HG03457 (cell line): ENCODE data around the gene PARN.

ENCODE experiments used
- ATAC-seq: cut with Tn5 transposase; IDR thresholded peaks from one replicate; pipeline ENCODE4 v1.9.1; 2021; ENCODE audit warnings: moderate number of reproducible peaks; ENCODE audit not compliant: unreplicated experiment

The PARN gene

DNA sequence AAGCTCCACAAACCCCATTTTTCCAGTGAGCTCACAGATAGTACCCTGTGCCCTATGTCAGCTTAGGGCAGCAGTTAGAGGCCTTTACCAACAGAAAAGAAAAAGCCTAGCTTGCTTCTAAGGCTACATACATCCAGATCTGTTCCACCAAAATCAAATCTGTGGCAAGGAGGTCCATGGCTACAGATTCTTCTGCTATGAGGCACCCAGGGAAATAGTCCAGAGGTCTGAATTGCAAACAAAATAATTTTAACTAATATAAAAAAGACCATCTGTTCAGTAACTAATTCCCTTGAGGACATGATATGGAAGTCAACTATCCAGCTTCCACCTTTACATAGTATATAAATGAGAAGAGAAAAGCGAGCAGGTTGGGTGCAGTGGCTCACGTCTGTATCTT is 129.3 kb downstream of the PARN start:
- ATAC-seq, result no peak

DNA sequence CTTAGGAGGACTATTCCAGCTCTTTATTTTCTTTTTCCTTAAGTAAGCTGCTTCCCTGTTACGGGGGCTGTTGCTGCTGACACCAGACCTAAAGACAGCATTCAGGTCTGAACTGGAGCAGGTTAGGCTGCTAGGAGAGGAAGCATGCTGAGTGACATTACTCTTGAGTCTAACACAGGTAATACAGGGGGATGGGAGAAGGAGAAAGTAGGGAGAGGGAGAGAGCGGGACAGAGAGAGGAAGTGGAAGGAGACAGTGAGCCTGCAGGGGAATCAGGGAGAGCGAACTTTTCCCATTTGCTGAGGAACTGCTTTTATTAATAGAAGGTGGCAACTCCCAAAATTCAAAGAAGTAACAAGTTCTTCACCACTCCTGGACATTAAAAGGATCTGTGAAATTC is 130.9 kb downstream of the PARN start:
- ATAC-seq, result no peak

DNA sequence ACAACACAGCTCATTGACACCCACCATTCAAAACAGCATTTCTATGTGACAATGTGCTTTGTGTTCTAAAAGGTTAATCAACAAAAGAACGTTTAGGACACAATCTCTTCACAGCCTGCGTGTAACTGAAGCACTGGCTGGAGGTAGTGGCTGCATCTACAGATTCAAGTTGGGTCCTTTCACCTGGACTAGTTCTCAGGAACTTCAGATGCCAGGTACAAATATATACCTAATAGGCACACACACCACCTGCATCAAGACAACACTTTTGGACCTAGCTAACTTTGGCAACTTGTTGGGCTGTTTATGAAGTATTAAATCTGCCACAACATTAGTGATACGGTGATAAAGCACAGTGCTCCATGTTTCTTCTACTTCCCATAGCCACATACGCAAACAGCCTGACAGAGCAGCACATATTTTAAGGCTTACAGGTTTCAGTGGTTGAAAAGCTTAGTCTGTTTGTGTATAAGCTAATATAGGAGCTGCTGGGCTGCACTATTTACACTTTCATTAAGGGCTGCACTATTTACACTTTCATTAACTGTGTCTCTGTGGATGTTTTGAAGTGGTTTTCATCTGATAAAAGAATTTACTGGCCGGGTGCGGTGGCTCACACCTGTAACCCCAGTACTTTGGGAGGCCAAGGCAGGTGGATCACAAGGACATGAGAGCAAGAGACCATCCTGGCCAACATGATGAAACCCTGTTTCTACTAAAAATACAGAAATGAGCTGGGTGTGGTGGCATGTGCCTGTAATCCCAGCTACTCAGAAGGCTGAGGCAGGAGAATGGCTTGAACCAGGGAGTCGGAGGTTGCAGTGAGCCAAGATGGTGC is 132.6 kb downstream of the PARN start:
- ATAC-seq, result no peak

DNA sequence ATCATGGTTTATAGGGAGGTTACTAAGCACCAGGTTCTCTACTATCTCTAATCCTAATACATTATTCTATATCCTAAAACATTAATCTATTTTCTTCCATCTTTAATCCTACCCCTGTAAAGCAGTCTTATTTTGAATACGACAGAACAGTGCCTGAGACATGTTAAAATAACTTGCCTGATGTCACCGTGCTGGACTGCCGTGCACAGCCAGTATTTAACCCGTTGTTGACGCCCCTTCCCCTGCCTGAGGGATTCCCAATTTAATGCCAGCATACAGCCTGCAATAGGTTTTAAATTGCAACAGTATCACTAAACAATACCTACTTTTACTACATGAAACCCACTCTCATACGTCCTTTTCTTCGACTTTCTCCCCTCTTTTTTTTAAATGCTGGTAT is 133.3 kb downstream of the PARN start:
- no peak for ATAC-seq

DNA sequence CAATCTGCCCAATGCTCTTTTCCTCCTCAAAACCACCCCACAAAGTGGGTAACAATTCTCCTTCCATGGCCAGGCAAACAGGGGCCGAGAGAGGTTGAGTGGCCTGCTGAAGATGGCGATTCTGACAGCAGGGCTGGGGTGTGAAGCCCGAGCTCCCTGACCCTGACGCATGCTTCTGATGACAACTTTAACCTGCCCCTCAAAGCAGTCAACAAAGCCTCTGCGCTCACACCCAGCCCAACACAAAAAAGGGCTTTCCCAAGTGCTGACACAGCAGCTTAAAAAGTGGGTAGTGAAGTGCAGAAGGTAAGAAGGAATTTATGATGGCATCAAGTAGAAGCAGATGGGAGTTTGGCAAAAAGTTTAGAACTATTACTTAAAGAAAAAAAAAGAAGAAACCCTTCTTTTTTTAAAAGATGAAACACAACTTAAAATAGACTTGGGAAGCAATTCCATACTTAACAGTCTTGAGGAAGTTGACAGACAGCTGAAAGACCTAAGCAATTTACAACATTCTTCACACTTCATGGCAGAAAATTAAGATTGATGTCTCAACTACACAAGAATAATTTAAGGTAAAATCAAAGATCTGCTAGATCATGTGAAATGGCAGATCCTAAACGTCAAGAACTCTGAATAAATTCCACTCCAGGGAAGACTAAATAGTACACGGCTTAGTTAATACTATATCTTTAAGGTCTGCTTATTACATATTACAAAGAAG is 133.9 kb downstream of the PARN start:
- no peak for ATAC-seq

DNA sequence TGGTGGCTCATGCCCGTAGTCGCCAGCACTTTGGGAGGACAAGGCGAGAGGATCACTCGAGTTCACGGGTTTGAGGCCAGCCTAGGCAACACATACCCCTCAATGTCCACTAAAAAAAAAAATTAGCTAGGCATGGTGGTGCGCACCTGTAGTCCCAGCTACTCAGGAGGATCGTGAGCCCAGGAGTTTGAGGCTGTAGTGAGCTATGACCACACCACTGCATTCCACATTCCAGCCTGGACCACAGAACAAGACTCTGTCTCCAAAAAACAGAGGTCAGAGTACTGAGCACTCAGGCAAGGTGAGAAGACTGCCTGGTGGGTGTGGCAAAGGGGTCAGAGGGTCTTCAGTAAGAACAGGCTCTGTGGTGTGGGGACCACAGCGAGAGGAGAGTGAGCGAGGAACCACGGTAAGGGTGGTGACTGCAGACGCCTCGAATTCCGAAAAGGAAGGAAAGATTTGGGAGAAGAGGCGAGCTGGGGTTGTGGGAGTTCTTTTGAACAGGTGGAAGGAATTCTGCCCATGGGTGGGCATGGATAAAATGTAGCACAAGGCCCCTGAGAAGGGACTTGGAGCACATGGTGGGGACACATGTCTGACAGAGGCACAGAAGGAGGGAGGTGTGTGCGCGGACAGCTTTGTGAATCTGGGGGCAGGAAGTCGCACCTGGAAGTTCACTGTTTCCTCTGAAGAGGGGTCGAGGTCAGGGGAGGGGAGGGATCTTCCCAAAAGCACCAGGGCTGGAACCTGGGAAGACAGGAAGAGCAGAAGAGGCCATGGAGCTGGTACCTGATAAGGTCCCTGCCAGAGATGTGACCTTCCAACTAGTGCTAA is 134.6 kb downstream of the PARN start:
- ATAC-seq, result no peak

DNA sequence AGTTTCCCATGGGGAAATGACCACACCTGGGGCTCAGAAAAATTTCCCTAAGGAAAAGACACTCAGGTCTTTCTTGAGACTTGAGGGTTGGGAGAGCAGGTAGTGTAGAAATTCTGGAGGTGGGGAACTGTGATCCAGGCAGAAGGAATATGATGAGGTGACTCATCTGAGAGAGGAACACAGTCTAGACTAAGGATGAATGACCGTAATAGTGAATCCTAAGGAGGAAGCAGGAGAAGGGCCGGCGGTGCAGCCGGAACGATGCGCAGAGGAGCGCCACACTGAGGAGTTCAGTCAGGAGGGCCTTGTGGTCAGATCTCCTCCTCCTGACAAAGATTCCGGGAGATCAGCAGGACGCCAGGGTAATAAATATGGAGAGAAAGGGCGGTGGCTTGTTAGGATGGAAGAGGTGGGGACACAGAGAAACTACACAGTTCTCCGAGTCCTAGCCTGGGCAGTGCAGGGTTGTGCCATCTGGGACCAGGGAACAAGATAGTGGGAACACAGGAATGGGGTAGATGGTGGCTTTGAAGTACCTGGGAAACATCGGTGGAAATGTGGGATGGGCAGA is 135.6 kb downstream of the PARN start:
- no peak for ATAC-seq

DNA sequence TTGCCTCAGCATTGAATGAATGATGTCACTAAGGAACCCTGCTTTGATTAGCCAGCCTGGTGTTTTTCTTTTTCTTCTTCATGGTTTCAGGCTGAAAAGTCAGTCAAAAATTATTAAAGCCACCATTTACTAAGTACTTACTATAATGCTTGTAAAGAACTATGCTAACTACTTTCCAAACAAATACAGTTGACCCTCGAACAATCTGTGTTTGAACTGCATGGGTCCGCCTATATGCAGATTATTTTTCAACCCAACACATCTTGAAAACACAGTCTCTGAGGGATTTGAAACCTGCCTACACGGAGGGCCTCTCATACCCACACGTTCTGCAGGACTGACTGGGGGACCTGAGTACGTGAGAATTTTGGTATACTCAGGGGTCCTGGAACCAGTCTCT is 136.3 kb downstream of the PARN start:
- ATAC-seq, result no peak

DNA sequence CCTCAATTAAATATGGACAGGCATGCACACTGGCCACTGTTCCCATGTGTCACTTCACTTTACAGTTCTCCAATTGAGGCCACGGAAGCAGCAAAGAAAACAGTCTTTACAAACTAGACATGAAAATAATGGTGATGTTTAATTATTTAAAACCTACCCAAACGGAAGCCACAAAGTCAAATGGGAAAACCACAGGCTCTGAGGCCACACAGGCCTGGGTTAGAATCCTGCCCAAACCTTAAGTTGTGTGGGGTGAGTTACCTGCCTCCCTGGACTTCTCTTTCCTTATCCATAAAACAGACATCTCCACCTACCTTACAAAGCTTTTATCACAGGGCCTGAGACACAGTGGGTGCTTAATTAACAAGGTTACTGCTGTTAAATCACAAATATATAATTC is 137.4 kb downstream of the PARN start:
- no peak for ATAC-seq

DNA sequence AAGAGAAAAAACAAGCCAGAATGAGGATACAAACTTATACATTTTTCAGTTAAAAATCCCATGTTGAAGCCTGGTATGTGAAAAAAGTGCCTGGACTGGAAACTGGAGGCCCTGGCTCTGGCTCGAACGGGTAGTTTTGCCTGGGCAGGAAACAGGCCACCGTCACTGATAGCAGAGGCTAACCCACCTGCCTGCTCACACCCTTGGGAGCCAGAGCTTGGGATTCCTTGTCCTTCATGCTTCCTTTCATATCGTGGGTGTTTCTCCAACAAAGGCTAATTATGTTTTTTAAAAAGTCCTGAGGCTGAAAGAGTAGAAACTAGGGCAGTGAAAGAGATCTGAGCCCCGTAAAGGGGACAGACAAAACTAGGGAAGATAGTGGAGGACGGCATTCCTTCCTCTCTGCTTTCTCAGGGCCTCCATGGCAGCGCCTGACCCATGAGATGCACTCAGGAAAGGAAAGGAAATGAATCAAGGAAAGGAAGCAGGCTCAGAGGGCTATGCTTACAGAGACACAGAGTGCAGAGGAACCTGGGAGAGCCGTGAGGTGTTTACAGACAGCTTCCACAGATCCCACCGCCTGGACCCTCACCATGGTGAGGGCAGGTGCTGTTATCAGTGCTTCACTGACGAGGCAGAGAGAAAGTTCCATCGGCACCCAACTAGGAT is 138.1 kb downstream of the PARN start:
- ATAC-seq, result no peak

DNA sequence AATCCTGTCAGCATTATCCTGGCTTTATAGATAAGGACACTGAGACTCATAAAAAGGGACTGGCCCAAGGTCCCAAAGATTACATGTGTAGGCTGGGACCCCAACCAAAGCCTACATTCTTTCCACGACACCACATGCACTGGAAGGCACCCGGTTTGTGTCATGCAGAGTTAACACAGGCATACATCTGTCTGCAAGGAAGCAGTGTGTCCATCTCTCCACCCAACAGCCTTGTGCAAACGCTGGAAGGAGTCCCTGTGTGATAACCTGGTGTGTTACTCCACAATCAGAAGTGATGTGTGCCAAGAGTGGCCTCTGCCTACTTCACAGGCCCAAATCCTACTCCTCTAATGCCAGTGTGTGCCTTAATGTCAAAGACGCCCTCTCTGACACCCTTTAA is 139.8 kb downstream of the PARN start:
- ATAC-seq, result no peak

DNA sequence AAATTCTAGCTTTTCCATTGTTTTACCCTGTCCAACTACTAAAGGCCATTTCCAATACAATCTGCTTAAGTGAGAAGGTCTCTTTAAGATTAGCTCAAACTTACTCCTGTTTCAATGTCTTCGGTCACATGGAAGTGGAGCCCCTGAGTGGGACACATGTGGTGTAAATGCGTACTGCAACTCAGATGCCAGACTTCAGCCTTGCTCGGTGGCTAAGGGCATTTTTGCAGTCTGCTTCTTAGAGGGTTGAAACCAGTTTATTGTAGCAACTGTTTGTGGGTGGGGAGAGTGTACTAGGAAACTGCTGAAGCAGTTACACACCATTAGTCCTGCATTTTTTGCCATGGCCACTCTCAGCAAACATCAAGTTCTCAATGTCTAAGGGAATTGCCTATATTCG is 140.6 kb downstream of the PARN start:
- ATAC-seq, result no peak

DNA sequence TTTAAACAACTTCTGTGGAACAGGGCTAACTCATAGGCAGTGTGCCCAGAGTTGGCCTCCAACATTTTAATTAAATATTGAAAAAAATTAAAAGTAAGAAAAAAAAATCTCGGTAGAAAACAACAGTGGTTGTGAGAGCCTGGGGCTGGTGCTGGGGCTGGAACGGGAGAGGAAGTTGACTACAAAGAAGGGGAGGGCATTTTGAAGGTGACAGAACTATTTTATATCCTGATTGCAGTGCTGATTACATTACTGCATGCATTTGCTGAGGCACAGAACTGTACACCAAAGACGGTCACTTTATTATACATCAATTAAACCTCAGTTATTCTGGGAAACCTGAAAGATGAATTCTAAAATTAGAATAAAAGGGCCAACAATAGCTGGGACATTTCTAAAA is 142.5 kb downstream of the PARN start:
- ATAC-seq, result no peak

DNA sequence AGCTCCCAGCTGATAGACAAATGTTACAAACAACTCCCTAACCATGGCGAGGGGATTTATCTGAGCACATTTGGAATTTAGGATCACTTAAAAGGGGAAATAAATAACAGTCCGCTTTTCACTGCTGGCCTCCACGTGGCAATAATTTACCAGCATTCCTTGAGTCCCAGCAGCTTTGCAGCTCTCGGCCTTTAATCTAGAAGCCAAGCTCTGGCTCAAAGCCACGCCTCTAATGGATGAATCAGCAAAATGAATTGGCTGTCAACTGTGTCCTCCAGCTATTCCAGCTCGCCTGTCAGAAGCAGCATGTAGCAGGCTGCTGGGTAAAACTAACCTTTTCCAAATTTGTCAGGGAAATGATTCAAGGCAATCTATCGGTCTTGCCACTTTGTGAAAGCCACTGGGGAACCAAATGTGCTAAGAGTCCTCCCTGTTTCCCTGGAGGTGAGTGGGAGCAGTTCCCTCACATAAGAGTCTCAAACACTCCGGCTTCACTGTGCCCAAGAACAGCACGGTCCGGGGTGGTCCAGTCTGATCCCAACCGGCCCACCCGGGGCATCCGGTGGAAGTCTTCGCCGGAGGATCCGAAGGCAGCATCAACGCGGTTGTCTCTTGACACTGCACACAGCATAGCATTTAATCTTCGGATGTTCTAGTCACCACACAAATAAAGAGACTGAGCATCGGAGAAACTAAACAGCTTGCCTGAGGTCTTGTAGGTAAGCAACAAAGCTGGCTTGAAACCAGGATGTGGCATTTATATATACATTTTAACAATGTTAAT is 143.3 kb downstream of the PARN start:
- ATAC-seq, result no peak

DNA sequence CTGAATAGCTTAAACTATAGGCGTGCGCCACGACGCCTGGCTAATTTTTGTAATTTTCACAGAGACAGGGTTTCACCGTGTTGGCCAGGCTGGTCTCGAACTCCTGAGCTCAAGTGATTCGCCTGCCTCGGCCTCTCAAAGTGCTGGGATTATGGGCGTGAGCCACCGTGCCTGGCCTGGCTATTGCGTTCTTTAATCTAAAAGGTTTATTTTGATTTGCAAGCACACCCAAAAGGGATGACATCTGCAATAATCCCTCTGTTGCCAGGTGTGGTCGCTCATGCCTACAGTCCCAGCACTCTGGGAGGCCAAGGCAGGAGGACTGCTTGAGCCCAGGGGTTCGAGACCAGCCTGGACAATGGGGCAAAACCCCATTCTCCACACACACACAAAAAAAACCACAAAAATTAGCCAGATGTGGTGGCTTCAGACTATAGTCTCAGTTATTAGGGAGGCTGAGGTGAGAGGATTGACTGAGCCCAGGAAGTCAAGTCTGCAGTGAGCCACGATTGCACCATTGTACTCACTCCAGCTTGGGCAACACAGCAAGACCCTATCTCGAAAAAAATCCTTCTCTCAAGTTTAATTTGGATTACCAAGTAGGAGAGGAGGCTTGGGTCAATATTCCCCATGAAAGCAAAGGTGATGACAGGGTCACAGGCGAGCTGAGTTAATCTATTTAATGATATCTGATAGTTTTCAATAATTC is 144.1 kb downstream of the PARN start:
- no peak for ATAC-seq

DNA sequence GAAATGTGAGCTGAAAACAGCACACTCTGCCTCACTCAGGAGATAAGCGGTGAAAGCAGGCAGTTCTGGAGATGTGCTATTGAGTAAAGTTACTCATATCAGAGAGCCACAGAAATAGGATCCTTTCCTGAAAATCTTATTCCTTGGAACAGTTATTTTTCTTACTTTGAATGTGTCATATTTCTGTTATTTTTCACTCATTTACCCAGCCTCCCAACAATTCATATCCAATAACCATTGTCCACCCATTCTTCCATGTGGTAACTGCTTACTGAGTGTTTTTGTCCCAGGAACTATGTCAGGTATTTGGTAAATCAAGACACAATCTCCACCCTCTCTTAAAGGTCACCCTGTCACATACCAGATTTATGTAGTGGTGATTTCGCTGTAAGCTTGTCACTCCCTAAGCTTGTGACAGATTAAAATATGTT is 144.9 kb downstream of the PARN start:
- no peak for ATAC-seq

DNA sequence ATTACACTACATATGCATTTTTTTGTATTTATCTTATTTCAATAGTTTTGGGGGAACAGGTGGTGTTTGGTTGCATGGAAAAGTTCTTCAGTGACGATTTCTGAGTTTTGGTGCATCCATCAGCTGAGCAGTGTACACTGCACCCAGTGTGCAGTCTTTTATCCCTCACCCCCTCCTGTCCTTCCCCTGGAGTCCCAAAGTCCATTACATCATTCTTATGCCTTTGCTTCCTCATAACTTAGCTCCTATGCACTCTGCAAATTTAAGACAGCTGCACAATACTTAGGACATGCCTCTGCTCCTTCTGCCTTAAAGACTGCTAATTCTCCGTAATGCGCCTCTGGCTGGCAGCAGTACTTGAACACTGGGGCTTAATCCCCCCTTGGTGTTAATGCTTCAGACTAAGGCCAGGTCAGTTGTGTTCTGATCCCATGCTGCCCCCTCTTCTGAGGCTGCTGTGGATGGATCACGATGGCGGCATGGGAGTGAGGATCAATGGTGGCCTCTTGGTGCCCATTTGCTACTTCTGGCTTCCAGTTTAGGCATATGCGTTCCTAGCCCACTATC is 146.2 kb downstream of the PARN start:
- ATAC-seq, result no peak

DNA sequence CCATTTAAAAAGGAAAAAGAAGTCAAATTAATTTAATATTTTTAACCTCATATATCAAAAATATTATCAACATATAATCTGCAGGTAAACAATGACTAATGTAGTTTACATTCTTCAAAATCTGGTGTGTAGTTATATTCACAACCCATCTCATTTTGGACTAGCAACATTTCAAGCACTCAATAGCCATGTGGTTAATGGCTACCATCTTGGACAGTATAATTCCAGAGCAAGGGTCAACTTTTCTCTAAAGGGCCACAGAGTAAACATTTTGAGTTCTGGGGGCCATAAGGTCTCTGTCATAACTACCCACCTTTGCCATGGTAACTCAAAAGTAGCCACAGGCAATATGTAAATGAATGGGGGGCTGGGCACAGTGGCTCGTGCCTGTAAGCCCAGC is 153.9 kb downstream of the PARN start:
- ATAC-seq, result no peak
